GM12873 (cell line): ENCODE data around the gene CEP57L1.

Experiments
- TF ChIP-seq, protein P1 (sequence below): IDR thresholded peaks from 2 replicates; pipeline ENCODE4 v1.5.1; 2012; ENCODE audit warnings: low read depth, mild to moderate bottlenecking, moderate library complexity, low read length, control low read depth; ENCODE audit not compliant: insufficient read depth; ENCODE audit errors: missing control alignments

Gene CEP57L1

GRCh38 chr6:109139109-109139508 lies 43.8 kb downstream of the CEP57L1 start:
- TF ChIP-seq, protein P1, sequence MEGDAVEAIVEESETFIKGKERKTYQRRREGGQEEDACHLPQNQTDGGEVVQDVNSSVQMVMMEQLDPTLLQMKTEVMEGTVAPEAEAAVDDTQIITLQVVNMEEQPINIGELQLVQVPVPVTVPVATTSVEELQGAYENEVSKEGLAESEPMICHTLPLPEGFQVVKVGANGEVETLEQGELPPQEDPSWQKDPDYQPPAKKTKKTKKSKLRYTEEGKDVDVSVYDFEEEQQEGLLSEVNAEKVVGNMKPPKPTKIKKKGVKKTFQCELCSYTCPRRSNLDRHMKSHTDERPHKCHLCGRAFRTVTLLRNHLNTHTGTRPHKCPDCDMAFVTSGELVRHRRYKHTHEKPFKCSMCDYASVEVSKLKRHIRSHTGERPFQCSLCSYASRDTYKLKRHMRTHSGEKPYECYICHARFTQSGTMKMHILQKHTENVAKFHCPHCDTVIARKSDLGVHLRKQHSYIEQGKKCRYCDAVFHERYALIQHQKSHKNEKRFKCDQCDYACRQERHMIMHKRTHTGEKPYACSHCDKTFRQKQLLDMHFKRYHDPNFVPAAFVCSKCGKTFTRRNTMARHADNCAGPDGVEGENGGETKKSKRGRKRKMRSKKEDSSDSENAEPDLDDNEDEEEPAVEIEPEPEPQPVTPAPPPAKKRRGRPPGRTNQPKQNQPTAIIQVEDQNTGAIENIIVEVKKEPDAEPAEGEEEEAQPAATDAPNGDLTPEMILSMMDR = no peak

DNA sequence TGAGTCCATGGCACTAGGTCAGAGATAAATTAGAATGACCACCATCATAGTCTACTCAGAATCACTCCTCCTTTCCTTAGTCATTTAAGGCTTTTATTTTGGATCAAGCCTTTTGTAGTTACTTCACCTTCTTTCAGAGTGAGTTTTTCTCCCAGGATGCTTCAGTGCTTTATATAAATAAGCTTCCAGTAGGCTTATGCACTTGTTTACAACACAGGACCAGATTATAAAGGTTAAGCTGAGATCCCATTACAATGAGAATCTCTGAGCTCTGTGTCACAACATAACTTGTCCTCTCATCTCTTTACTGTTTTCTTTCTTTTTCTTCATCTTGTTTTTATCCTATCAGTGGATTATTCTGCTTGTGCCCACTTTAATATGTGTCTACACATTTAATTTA lies 47.9 kb downstream of the CEP57L1 start:
- TF ChIP-seq, protein P1 = no peak

DNA sequence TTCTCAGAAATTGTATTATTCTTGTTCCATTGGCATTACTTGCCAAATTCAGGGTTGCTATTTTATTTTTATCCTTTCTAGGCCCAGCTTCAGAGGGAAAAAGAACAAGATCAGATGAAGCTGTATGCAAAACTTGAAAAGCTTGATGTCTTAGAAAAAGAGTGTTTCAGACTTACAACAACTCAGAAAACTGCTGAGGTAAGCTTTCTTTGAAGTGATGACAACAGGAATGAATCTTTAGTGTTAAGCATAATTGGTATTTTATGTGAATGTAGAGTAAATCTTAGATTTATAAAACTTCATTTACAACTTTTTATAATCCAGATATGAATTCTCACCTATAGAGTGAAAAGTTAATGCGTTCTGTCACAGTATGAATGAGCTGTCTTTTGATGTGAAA lies 58.4 kb downstream of the CEP57L1 start:
- TF ChIP-seq, protein P1 = no peak

GRCh38 chr6:109164331-109164730 lies 69.0 kb downstream of the CEP57L1 start:
- TF ChIP-seq, protein P1 = no peak

- TF ChIP-seq, protein P1 = no peak
Observed at GRCh38 chr6:109165392-109165974, 70.2 kb downstream of the CEP57L1 start.

DNA sequence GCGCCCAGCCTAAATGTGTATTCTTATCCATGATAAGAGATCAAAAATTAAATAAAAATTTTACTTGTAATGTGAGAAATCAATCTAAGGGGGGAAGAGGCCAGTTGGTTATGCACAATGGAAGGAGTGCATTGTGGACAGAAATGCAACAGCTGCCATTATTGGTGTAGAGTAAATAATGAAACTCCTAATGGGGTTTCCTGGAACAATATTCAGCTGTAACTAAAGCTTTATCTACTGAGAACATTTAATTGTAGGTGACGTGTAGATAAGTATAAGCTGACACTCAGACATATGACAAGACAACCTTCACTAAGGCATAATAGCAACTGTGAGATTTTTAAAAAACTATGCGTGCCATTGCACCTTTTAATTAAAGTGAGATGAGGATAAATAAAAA lies 71.4 kb downstream of the CEP57L1 start:
- TF ChIP-seq, protein P1 = no peak

DNA sequence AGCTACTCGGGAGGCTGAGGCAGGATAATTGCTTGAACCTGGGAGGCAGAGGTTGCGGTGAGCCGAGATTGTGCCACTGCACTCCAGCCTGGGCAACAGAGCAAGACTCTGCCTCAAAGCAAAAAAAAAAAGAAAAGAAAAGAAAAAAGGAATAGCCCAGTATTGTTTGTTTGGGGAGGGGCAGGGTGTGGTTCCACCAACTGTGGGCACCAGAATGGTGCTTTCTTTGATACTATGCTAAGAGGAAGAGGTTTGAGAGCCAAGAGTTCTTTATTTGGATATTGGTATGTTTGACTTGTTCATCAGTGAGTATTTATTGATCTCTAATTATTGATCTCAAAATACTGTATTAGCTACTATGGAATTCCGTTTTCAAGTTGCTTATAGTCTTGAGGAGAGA lies 72.3 kb downstream of the CEP57L1 start:
- TF ChIP-seq, protein P1 = no peak
